HepG2 (cell line): Measurements from ENCODE around the gene L1CAM.

Source experiments
- HOXA9 ChIP-seq: sonication (generic); formaldehyde crosslinking; IDR thresholded peaks from 2 replicates; pipeline ENCODE4 v1.8.1; 2022; ENCODE audit warnings: missing genetic modification reagents, mild to moderate bottlenecking, moderate library complexity, borderline replicate concordance
- TEAD3 ChIP-seq: optimal IDR thresholded peaks from 2 replicates; pipeline ENCODE3; 2016; ENCODE audit warnings: borderline replicate concordance
- THRA ChIP-seq: sonication (generic); formaldehyde crosslinking; IDR thresholded peaks from 2 replicates; pipeline ENCODE4 v1.4.0; 2020; ENCODE audit warnings: missing genetic modification reagents, borderline replicate concordance
- ZBTB34 ChIP-seq: sonication (generic); formaldehyde crosslinking; IDR thresholded peaks from 2 replicates; pipeline ENCODE4 v1.8.0; 2022; ENCODE audit warnings: mild to moderate bottlenecking, missing genetic modification reagents

- TF ChIP-seq ZBTB34 (CRISPR knock-in tag) (no peak), THRA (CRISPR knock-in tag) (no peak), HOXA9 (CRISPR knock-in tag) (no peak), TEAD3 (CRISPR knock-in tag) (no peak)
Observed at GRCh38 chrX:153885208-153885787, 675 bp downstream of the L1CAM start.
